HFF-Myc (cell line): Measurements from ENCODE around the gene C1orf21.

ENCODE experiments used
- DNase-seq: peaks from one replicate; pipeline ENCODE4 v3.0.0-alpha.2; 2011; ENCODE audit warnings: low read depth; ENCODE audit errors: extremely low read depth
- H3K4me3 ChIP-seq: replicated peaks from 2 replicates; pipeline ENCODE4 v1.5.1; 2011; ENCODE audit warnings: low read depth, mild to moderate bottlenecking, control low read depth, low read length
- CTCF ChIP-seq: IDR thresholded peaks from 2 replicates; pipeline ENCODE4 v1.5.1; 2012; ENCODE audit warnings: mild to moderate bottlenecking, low read depth, low read length, control low read depth; ENCODE audit errors: missing control alignments

Gene C1orf21

GRCh38 chr1:184483101-184483683, 96.4 kb downstream of the C1orf21 start:
- no peak for TF ChIP-seq CTCF
- DNase-seq: no peak
- H3K4me3 ChIP-seq: no peak overlapping the region

GRCh38 chr1:184485751-184486723, 99.2 kb downstream of the C1orf21 start:
- DNase-seq: no peak
- no peak for TF ChIP-seq CTCF
- no peak overlapping the region for H3K4me3 ChIP-seq

- no peak overlapping the region for H3K4me3 ChIP-seq
- TF ChIP-seq CTCF: no peak
- no peak for DNase-seq
Observed at GRCh38 chr1:184486761-184487445, 100.1 kb downstream of the C1orf21 start.

- H3K4me3 ChIP-seq: no peak overlapping the region
- no peak for DNase-seq
- TF ChIP-seq CTCF: no peak
Observed at GRCh38 chr1:184487531-184488193, 100.8 kb downstream of the C1orf21 start.

GRCh38 chr1:184489908-184490307, 103.1 kb downstream of the C1orf21 start:
- DNase-seq: no peak
- no peak for TF ChIP-seq CTCF
- no peak overlapping the region for H3K4me3 ChIP-seq

GRCh38 chr1:184492536-184492935, 105.7 kb downstream of the C1orf21 start:
- TF ChIP-seq CTCF: no peak
- no peak overlapping the region for H3K4me3 ChIP-seq
- no peak for DNase-seq
